Osteoblast (primary cell): Measurements from ENCODE around the gene TTC39A. TPM values are rescaled to one million over a fixed set of nuclear protein-coding genes. Genes with fewer than 3 reads are reported as not detected.

ENCODE experiments used
- DNase-seq: peaks from one replicate; pipeline ENCODE4 v3.0.0; 2011; ENCODE audit warnings: low spot score, mixed read lengths; ENCODE audit not compliant: insufficient read length; ENCODE audit errors: missing footprints
- H2AFZ ChIP-seq: 2 replicates; pipeline ENCODE4 v1.6.0; 2011; ENCODE audit warnings: mild to moderate bottlenecking, low read length
- H3K27ac ChIP-seq: 2 replicates; pipeline ENCODE4 v1.5.1; 2011; ENCODE audit warnings: mild to moderate bottlenecking, low read depth, low read length, moderate library complexity
- H3K27me3 ChIP-seq: 2 replicates; pipeline ENCODE4 v1.6.0; 2012; ENCODE audit warnings: mild to moderate bottlenecking, control low read depth, inconsistent platforms, low read length, moderate library complexity; ENCODE audit not compliant: insufficient read depth
- H3K36me3 ChIP-seq: 2 replicates; pipeline ENCODE4 v1.5.1; 2011; ENCODE audit warnings: mild to moderate bottlenecking, low read length, control low read depth, moderate library complexity; ENCODE audit not compliant: insufficient read depth
- H3K4me1 ChIP-seq: 2 replicates; pipeline ENCODE4 v1.5.1; 2011; ENCODE audit warnings: mild to moderate bottlenecking, low read length, control low read depth, moderate library complexity; ENCODE audit not compliant: insufficient read depth
- H3K4me2 ChIP-seq: 2 replicates; pipeline ENCODE4 v1.6.0; 2011; ENCODE audit warnings: mild to moderate bottlenecking, low read length; ENCODE audit not compliant: insufficient read depth
- H3K4me3 ChIP-seq: fragments of 200-600 bp; sonication (generic); 3 replicates; pipeline ENCODE4 v1.5.1; 2012; ENCODE audit warnings: mild to moderate bottlenecking, low read length, inconsistent platforms; ENCODE audit not compliant: insufficient read depth
- H3K79me2 ChIP-seq: 2 replicates; pipeline ENCODE4 v1.6.0; 2012; ENCODE audit warnings: mild to moderate bottlenecking, low read length, control low read depth, inconsistent platforms; ENCODE audit not compliant: insufficient read depth
- H3K9me3 ChIP-seq: 2 replicates; pipeline ENCODE4 v1.5.1; 2011; ENCODE audit warnings: low read depth, low read length, control low read depth
- H4K20me1 ChIP-seq: 2 replicates; pipeline ENCODE4 v1.6.0; 2012; ENCODE audit warnings: mild to moderate bottlenecking, low read length, control low read depth; ENCODE audit not compliant: insufficient read depth
- CTCF ChIP-seq: IDR thresholded peaks from 2 replicates; pipeline ENCODE4 v1.5.1; 2011; ENCODE audit warnings: mild to moderate bottlenecking, low read depth, low read length, moderate library complexity; ENCODE audit errors: extremely low read depth
- total RNA-seq: library from RNA; depleted of rRNA; stranded (reverse); fragments of >200 nt; gene quantifications from 2 replicates; pipeline ENCODE4 v1.2.3, GENCODE V29; 2012

The TTC39A gene
- total RNA-seq, 1 donor = 0.72 TPM

- Histone ChIP-seq H3K9me3 (no peaks in the 10 kb centered on the region), H3K36me3 (no peaks in the 10 kb centered on the region), H3K27me3 (peaks cover 43% of the 10 kb centered on the region), H3K27ac (no peak overlapping the region), H2AFZ (no peak overlapping the region), H3K79me2 (no peaks in the 10 kb centered on the region), H4K20me1 (no peaks in the 10 kb centered on the region), H3K4me3 (no peak overlapping the region), H3K4me2 (no peak overlapping the region), H3K4me1 (no peaks in the 10 kb centered on the region)
- TF ChIP-seq CTCF = no peak
- DNase-seq = peak; percentile 71
Observed at GRCh38 chr1:51347398-51348146, 17.2 kb upstream of the TTC39A start.

GRCh38 chr1:51346086-51346942, 16.0 kb upstream of the TTC39A start:
- no peak overlapping the region for H3K4me3 ChIP-seq
- peak; percentile 86 for DNase-seq
- H3K4me1 ChIP-seq = no peaks in the 10 kb centered on the region
- peaks cover 43% of the 10 kb centered on the region for H3K27me3 ChIP-seq
- H3K9me3 ChIP-seq = no peaks in the 10 kb centered on the region
- no peaks in the 10 kb centered on the region for H4K20me1 ChIP-seq
- no peak overlapping the region for H2AFZ ChIP-seq
- no peak overlapping the region for H3K27ac ChIP-seq
- TF ChIP-seq CTCF = no peak
- no peaks in the 10 kb centered on the region for H3K79me2 ChIP-seq
- no peak overlapping the region for H3K4me2 ChIP-seq
- H3K36me3 ChIP-seq = no peaks in the 10 kb centered on the region

GRCh38 chr1:51345300-51345687, 14.9 kb upstream of the TTC39A start:
- Histone ChIP-seq H3K27ac (no peak overlapping the region), H3K79me2 (no peaks in the 10 kb centered on the region), H4K20me1 (no peaks in the 10 kb centered on the region), H3K4me1 (no peaks in the 10 kb centered on the region), H3K27me3 (peaks cover 43% of the 10 kb centered on the region), H3K9me3 (no peaks in the 10 kb centered on the region), H3K36me3 (no peaks in the 10 kb centered on the region), H3K4me3 (no peak overlapping the region), H3K4me2 (no peak overlapping the region), H2AFZ (no peak overlapping the region)
- no peak for DNase-seq
- no peak for TF ChIP-seq CTCF
